Activated naive CD8-positive, alpha-beta T cell treated with anti-CD3 and anti-CD28 coated beads for 36 hours (primary cell): ENCODE measurements around the gene PRPH2. TPM values are rescaled to one million over a fixed set of nuclear protein-coding genes. Genes with fewer than 3 reads are reported as not detected.
"Not testable (repeated sequence)": the region's sequence is repeated elsewhere in the genome, so short reads cannot be mapped to it uniquely, and the experiment has no call there.

ENCODE experiments used
- DNase-seq: peaks from one replicate; pipeline ENCODE4 v3.0.0; 2021
- H3K27ac Mint-ChIP-seq: one replicate; pipeline ENCODE4 v1.8.0; 2022; ENCODE audit warnings: mild to moderate bottlenecking, moderate library complexity, mixed read lengths
- H3K27me3 Mint-ChIP-seq: one replicate; pipeline ENCODE4 v1.8.0; 2022; ENCODE audit warnings: mild to moderate bottlenecking, mixed read lengths
- H3K36me3 Mint-ChIP-seq: one replicate; pipeline ENCODE4 v1.8.0; 2021; ENCODE audit warnings: mild to moderate bottlenecking, mixed read lengths
- H3K4me1 Mint-ChIP-seq: one replicate; pipeline ENCODE4 v1.8.0; 2021; ENCODE audit warnings: mixed read lengths
- H3K4me3 Mint-ChIP-seq: one replicate; pipeline ENCODE4 v1.8.0; 2022; ENCODE audit warnings: mild to moderate bottlenecking, moderate library complexity, mixed read lengths
- H3K9me3 Mint-ChIP-seq: one replicate; pipeline ENCODE4 v1.8.0; 2022; ENCODE audit warnings: mixed read lengths
- total RNA-seq, 2 experiments: library from RNA; stranded (reverse); gene quantifications; one replicate each; pipeline ENCODE4 v1.2.3, GENCODE V29; 2021

PRPH2 gene
- total RNA-seq, 2 experiments from 2014 or later, result 0.06 TPM; not detected in 1

DNA sequence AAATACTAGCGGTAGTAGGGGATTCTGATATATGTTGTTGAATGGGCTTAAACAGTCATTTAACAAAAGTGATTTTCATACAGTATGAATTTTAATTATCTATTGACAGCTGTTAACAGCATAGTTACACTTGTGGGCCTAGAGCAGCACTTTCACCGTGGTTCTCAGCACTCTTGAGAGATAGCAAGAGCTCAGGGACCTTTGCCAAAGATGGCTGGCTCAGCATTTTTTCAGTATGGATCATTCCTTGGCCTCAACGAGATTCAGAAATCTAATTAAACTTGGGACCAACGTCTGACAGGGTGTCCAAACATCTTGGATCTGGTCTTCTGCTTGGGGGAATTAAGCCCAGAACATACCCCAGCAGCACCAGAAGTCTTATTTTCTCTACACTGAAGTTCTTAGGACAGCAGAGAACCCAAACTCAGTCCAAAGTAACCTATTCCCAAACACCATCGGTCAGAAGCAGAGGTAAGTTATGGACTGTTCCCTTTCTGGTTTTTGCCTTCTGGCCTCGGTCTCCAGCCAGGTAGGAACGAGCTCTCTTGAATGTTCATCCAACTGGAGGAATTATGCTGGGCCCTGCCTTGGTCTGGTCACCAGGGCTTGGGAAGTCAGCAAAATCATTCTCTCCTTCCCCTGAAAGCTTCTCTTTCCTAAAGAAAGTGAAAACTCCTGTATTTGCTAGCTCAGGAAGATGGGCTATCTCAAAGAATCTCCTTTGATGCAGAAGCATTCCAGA lies 25.7 kb downstream of the PRPH2 start:
- H3K4me1 Mint-ChIP-seq, result peaks cover 31% of the 10 kb centered on the region
- H3K36me3 Mint-ChIP-seq, result peaks cover 12% of the 10 kb centered on the region
- H3K27ac Mint-ChIP-seq, result no peak overlapping the region
- no peak for DNase-seq
- H3K27me3 Mint-ChIP-seq, result no peaks in the 10 kb centered on the region
- no peak overlapping the region for H3K4me3 Mint-ChIP-seq
- no peaks in the 10 kb centered on the region for H3K9me3 Mint-ChIP-seq

DNA sequence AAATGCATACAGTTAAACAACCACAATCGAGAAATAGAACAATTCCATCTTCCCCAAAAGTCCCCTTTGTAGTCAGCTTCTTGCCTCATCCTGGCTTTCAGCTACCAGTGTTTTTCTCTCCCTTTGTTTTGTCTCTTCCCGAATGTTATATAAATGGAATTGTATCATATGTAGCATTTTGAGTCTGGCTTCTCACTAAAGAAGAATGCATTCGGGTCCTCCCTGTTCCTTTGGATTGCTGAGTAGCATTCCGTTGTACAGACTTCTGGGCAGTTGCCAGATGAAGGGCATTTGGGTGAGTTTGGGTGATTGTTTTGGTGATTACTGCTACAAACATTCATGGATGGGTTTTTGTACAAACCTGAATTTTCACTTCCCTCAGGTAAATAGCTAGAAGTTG lies 27.8 kb downstream of the PRPH2 start:
- Mint-ChIP-seq H3K27ac (peak overlapping the region; percentile 92), H3K4me3 (no peak overlapping the region), H3K36me3 (peaks cover 19% of the 10 kb centered on the region), H3K9me3 (no peaks in the 10 kb centered on the region), H3K27me3 (no peaks in the 10 kb centered on the region), H3K4me1 (peaks cover 45% of the 10 kb centered on the region)
- DNase-seq, result no peak

GRCh38 chr6:42693725-42694323 lies 28.6 kb downstream of the PRPH2 start:
- H3K9me3 Mint-ChIP-seq, result no peaks in the 10 kb centered on the region
- no peak for DNase-seq
- peak overlapping the region; percentile 92 for H3K27ac Mint-ChIP-seq
- H3K36me3 Mint-ChIP-seq, result peaks cover 19% of the 10 kb centered on the region
- peaks cover 45% of the 10 kb centered on the region for H3K4me1 Mint-ChIP-seq
- H3K27me3 Mint-ChIP-seq, result no peaks in the 10 kb centered on the region
- H3K4me3 Mint-ChIP-seq, result peak overlapping the region; percentile 49

DNA sequence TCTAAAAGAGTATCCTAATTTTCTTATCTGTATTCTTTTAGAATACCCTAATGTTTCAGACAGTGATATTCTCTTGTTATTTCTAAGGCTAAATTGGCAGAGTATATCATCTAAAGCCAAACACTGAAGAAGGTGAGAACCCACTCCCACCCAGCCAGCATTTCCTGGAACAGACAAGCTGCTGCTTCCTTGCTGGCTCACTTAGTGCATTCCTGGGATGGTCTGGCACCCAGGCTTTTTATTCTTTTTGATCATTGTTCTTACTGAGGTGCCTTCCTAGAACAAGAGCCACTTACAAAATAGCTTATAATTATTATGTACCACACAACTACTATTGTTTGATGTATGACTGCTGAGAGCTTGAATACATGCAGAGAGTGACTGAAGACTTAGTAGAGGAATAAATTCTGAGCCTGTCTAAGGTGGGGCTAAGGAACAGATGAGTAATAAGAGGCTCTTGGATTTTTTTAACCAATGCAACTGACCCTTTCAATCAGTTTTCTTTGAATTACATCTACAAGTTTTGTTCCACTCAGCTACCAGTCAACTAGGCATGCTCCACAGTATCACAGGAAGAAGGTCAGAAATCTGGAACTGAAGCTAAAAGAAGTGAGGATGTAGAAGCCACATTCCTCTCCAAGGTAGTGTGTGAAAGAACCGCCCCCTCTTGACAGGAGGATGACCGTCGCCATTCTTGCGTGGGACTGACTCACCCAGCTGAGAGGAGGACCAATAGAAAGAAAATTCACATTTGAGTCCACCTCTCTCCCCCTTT lies 30.1 kb downstream of the PRPH2 start:
- Mint-ChIP-seq H3K4me3 (peak overlapping the region; percentile 41), H3K9me3 (no peaks in the 10 kb centered on the region), H3K27me3 (no peaks in the 10 kb centered on the region), H3K27ac (peak overlapping the region; percentile 85), H3K4me1 (peaks cover 45% of the 10 kb centered on the region), H3K36me3 (peaks cover 28% of the 10 kb centered on the region)
- peak; percentile 41 for DNase-seq

GRCh38 chr6:42690872-42691271 lies 31.5 kb downstream of the PRPH2 start:
- Mint-ChIP-seq H3K4me3 (no peak overlapping the region), H3K9me3 (no peaks in the 10 kb centered on the region), H3K27me3 (no peaks in the 10 kb centered on the region), H3K36me3 (peaks cover 37% of the 10 kb centered on the region), H3K4me1 (peaks cover 45% of the 10 kb centered on the region), H3K27ac (peak overlapping the region; percentile 75)
- no peak for DNase-seq

DNA sequence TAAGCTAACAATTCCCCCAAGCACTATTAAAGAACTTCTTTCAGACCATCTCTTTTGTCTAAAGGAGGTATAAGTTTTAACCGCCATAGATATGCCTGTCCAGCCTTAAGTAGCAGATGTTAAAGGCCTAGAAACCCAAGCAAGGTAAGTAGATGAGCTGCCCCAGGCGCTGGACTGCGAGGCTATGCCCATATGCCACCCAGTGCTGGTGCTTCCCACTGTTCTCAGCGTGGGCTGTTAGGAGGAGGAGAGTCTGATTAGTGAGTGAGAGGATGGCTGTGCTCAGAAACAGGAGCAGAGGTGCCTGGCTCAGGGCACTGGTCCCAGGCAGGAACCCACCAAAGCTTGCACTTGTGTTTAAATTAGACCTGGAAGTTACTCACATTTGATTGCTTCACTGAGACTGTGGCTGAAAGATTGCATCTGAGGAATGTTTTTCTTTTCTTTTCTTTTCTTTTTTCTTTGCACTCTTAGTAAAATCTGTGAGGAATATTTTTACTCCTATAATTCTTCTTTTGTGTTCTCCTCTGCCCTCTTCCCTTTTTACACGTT lies 32.2 kb downstream of the PRPH2 start:
- Mint-ChIP-seq H3K36me3 (peaks cover 37% of the 10 kb centered on the region), H3K4me3 (no peak overlapping the region), H3K27me3 (no peaks in the 10 kb centered on the region), H3K9me3 (no peaks in the 10 kb centered on the region), H3K4me1 (peaks cover 45% of the 10 kb centered on the region), H3K27ac (peak overlapping the region; percentile 75)
- no peak for DNase-seq

GRCh38 chr6:42689371-42689770 lies 33.0 kb downstream of the PRPH2 start:
- DNase-seq, result no peak
- Mint-ChIP-seq H3K27ac (no peak overlapping the region), H3K4me1 (peaks cover 39% of the 10 kb centered on the region), H3K9me3 (no peaks in the 10 kb centered on the region), H3K4me3 (no peak overlapping the region), H3K36me3 (peaks cover 45% of the 10 kb centered on the region), H3K27me3 (no peaks in the 10 kb centered on the region)

- no peak overlapping the region for H3K27ac Mint-ChIP-seq
- no peak overlapping the region for H3K4me3 Mint-ChIP-seq
- no peaks in the 10 kb centered on the region for H3K27me3 Mint-ChIP-seq
- H3K4me1 Mint-ChIP-seq, result peaks cover 28% of the 10 kb centered on the region
- H3K36me3 Mint-ChIP-seq, result peaks cover 40% of the 10 kb centered on the region
- no peak for DNase-seq
- H3K9me3 Mint-ChIP-seq, result no peaks in the 10 kb centered on the region
Measured at GRCh38 chr6:42688281-42688680, 34.1 kb downstream of the PRPH2 start.

DNA sequence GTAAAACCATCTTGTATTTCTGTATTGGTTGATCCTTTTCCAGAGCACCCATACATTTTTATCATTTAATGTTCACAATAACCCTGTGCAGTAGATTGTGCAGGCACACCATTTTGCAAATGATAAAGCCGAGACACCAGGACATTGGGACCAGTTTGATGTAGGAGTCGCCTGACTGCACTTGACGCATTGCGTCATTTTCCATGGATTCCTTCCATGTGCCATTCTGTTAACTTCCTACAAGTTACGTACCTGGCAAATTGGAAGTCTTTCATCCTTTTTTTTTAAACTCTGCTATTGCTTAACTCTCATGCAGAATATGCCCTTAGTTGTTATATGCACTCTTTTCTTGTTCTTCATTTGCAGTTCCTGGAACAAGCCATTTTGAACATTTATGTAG lies 43.0 kb downstream of the PRPH2 start:
- no peak for DNase-seq
- Mint-ChIP-seq H3K36me3 (peaks cover 32% of the 10 kb centered on the region), H3K4me3 (no peak overlapping the region), H3K27ac (no peak overlapping the region), H3K4me1 (no peaks in the 10 kb centered on the region), H3K27me3 (no peaks in the 10 kb centered on the region), H3K9me3 (no peaks in the 10 kb centered on the region)

DNA sequence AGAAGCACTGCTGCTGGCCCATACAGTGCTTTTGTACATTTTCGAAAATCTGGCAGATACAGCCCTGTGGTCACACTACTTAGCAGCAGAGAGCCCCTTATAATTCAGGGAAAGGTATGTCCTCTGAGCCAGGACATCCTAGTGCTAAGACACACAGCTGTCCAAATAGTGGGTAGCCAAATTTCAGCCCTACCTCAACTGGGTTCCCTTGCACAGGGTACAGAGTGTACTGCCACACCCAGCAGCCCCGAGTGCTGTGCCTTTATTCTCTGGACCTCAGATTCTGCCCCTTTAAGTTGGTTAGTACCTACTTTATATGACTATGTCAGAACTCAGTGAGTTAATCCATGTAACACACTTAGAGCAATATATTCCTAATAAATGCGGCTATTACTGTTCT lies 47.6 kb downstream of the PRPH2 start:
- no peaks in the 10 kb centered on the region for H3K27me3 Mint-ChIP-seq
- peaks cover 41% of the 10 kb centered on the region for H3K36me3 Mint-ChIP-seq
- no peaks in the 10 kb centered on the region for H3K9me3 Mint-ChIP-seq
- peaks cover 9% of the 10 kb centered on the region for H3K4me1 Mint-ChIP-seq
- no peak overlapping the region for H3K4me3 Mint-ChIP-seq
- no peak overlapping the region for H3K27ac Mint-ChIP-seq
- DNase-seq, result no peak

DNA sequence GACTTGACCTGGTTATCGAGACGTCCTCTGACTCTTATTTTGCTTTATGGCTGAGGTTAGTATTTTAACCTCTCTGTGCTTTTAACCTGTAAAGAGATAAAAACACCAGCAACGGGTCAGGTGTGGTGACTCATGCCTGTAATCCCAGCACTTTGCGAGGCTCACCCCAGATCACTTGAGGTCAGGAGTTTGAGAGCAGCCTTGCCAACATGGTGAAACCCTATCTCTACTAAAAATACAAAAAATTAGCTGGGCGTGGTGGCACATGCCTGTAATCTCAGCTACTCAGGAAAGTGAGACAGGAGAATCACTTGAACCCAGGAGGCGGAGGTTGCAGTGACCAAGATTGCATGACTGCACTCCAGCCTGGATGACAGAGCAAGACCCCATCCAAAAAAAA lies 48.0 kb downstream of the PRPH2 start:
- H3K36me3 Mint-ChIP-seq, result peaks cover 41% of the 10 kb centered on the region
- not testable (repeated sequence) for H3K4me1 Mint-ChIP-seq, H3K9me3 Mint-ChIP-seq, H3K4me3 Mint-ChIP-seq, DNase-seq, H3K27me3 Mint-ChIP-seq
- H3K27ac Mint-ChIP-seq, result peak overlapping the region; percentile 2

DNA sequence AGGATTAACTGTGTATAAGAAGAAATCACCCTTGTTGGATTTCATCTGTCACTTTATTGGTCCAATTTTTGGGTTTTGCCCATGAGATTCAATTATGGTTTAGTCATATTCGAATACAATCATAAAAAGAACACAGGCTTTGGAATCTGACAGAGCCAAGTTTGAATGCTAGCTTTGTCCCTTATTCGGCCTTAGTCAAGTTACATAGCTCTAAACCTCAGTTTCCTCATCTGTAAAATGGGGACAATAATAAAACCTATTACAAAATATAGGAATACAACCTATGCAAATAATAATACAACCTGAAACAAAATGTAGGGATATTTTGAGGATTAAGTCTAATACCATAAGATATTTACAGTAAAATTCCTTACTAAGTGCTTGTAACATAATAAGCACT lies 57.7 kb downstream of the PRPH2 start:
- no peak overlapping the region for H3K27ac Mint-ChIP-seq
- DNase-seq, result no peak
- peaks cover 21% of the 10 kb centered on the region for H3K36me3 Mint-ChIP-seq
- H3K4me3 Mint-ChIP-seq, result no peak overlapping the region
- no peaks in the 10 kb centered on the region for H3K27me3 Mint-ChIP-seq
- peaks cover 4% of the 10 kb centered on the region for H3K4me1 Mint-ChIP-seq
- H3K9me3 Mint-ChIP-seq, result no peaks in the 10 kb centered on the region

GRCh38 chr6:42661540-42662153 lies 60.8 kb downstream of the PRPH2 start:
- H3K9me3 Mint-ChIP-seq, result no peaks in the 10 kb centered on the region
- DNase-seq, result peak; percentile 72
- no peaks in the 10 kb centered on the region for H3K27me3 Mint-ChIP-seq
- H3K27ac Mint-ChIP-seq, result no peak overlapping the region
- peaks cover 22% of the 10 kb centered on the region for H3K36me3 Mint-ChIP-seq
- no peak overlapping the region for H3K4me3 Mint-ChIP-seq
- peaks cover 4% of the 10 kb centered on the region for H3K4me1 Mint-ChIP-seq

GRCh38 chr6:42659806-42660205 lies 62.6 kb downstream of the PRPH2 start:
- Mint-ChIP-seq H3K4me1 (peaks cover 4% of the 10 kb centered on the region), H3K9me3 (no peaks in the 10 kb centered on the region), H3K27me3 (no peaks in the 10 kb centered on the region), H3K36me3 (peaks cover 15% of the 10 kb centered on the region), H3K27ac (no peak overlapping the region), H3K4me3 (no peak overlapping the region)
- no peak for DNase-seq

DNA sequence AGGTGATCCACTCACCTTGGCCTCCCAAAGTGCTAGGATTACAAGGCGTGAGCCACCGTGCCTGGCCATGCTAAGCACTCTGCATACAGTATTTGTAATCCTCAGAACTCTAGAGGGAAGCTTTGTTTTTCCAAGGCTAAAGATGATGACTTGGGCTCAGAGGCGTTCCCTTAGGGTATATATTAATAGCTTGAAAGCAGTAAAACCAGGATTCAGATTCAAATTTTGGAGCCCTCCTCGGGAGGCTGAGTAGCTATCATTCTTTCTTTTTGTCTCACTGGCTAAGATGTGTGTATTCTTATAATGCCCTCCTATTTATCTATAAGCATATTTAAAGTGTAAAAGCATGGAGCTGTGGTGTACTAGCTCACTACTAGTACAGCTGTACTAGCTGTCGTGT lies 68.5 kb downstream of the PRPH2 start:
- Mint-ChIP-seq H3K4me3 (no peak overlapping the region), H3K36me3 (peaks cover 6% of the 10 kb centered on the region), H3K9me3 (no peaks in the 10 kb centered on the region), H3K4me1 (no peaks in the 10 kb centered on the region), H3K27me3 (no peaks in the 10 kb centered on the region), H3K27ac (no peak overlapping the region)
- no peak for DNase-seq
